ENCODE measurements around the gene CSF1R.

The CSF1R gene

GRCh38 chr5:150120617-150121447, 34.5 kb upstream of the CSF1R start:
- DNase-seq: no peak

GRCh38 chr5:150120062-150120441, 33.7 kb upstream of the CSF1R start:
- DNase-seq: no peak

GRCh38 chr5:150119421-150120061, 33.2 kb upstream of the CSF1R start:
- no peak for DNase-seq

GRCh38 chr5:150118561-150119229, 32.3 kb upstream of the CSF1R start:
- DNase-seq: no peak

- no peak for DNase-seq
Observed at GRCh38 chr5:150117945-150118560, 31.7 kb upstream of the CSF1R start.

GRCh38 chr5:150116667-150117400, 30.5 kb upstream of the CSF1R start:
- DNase-seq: no peak

GRCh38 chr5:150114773-150115408, 28.5 kb upstream of the CSF1R start:
- DNase-seq: no peak

GRCh38 chr5:150114102-150114641, 27.8 kb upstream of the CSF1R start:
- no peak for DNase-seq

GRCh38 chr5:150113047-150113744, 26.8 kb upstream of the CSF1R start:
- DNase-seq: no peak

GRCh38 chr5:150112201-150113046, 26.1 kb upstream of the CSF1R start:
- no peak for DNase-seq

GRCh38 chr5:150111122-150111521, 24.8 kb upstream of the CSF1R start:
- DNase-seq: no peak

- no peak for DNase-seq
Observed at GRCh38 chr5:150109921-150110320, 23.6 kb upstream of the CSF1R start.

- no peak for DNase-seq
Observed at GRCh38 chr5:150108711-150109514, 22.6 kb upstream of the CSF1R start.

GRCh38 chr5:150107909-150108447, 21.6 kb upstream of the CSF1R start:
- DNase-seq: no peak

- no peak for DNase-seq
Observed at GRCh38 chr5:150106674-150107426, 20.5 kb upstream of the CSF1R start.

GRCh38 chr5:150105928-150106615, 19.7 kb upstream of the CSF1R start:
- no peak for DNase-seq

- no peak for DNase-seq
Observed at GRCh38 chr5:150104550-150104870, 18.2 kb upstream of the CSF1R start.
